IMR-90 (cell line): Measurements from ENCODE around the gene SLC39A5. TPM values are rescaled to one million over a fixed set of nuclear protein-coding genes. Genes with fewer than 3 reads are reported as not detected.

Experiments
- ATAC-seq: fragments of 200-7000 bp; cut with Tn5 transposase; 2 replicates; pipeline ENCODE4 v1.9.1; 2020; ENCODE audit warnings: low read depth, mild to moderate bottlenecking, moderate library complexity
- BruUV-seq: library from RNA; stranded (reverse); fragments of 400-500 nt; replicated peaks from 2 replicates; lab custom pipeline; 2021; lab: Mats Ljungman, UMichigan
- CTCF ChIA-PET: fragments of 300-600 bp; formaldehyde crosslinking; extraction: SDS; loops from one replicate; lab custom pipeline; 2021; ENCODE audit warnings: antibody characterized with exemption; lab: Yijun Ruan, JAX
- POLR2A ChIA-PET: fragments of 300-600 bp; sonication (Branson Sonifier 250); formaldehyde crosslinking; loops from one replicate; lab custom pipeline; 2022; ENCODE audit warnings: antibody characterized with exemption; ENCODE audit not compliant: unreplicated experiment; lab: Charles Lee
- DNase-seq: peaks from one replicate; pipeline ENCODE4 v3.0.0; 2013
- H2AFZ ChIP-seq: replicated peaks from 2 replicates; pipeline ENCODE3; 2013; ENCODE audit warnings: low read length, mild to moderate bottlenecking; ENCODE audit not compliant: poor library complexity
- H2AK5ac ChIP-seq: 2 replicates; pipeline ENCODE4 v1.6.1; 2013; ENCODE audit warnings: low read depth, low read length, inconsistent platforms
- H2AK9ac ChIP-seq: replicated peaks from 2 replicates; pipeline ENCODE3; 2013; ENCODE audit warnings: mild to moderate bottlenecking, low read depth, low read length, moderate library complexity; ENCODE audit not compliant: poor library complexity
- H2BK120ac ChIP-seq: 2 replicates; pipeline ENCODE4 v1.6.1; 2013; ENCODE audit warnings: low read depth, low read length, inconsistent platforms
- H2BK15ac ChIP-seq: 3 replicates; pipeline ENCODE4 v1.6.1; 2013; ENCODE audit warnings: low read depth, low read length, inconsistent platforms
- H2BK20ac ChIP-seq: 2 replicates; pipeline ENCODE4 v1.6.1; 2013; ENCODE audit warnings: low read depth, mild to moderate bottlenecking, inconsistent platforms, low read length, moderate library complexity
- H2BK5ac ChIP-seq: 2 replicates; pipeline ENCODE4 v1.6.1; 2013; ENCODE audit warnings: mild to moderate bottlenecking, low read depth, low read length, inconsistent platforms; ENCODE audit not compliant: poor library complexity, severe bottlenecking
- H3K14ac ChIP-seq: replicated peaks from 2 replicates; pipeline ENCODE4 v1.6.1; 2013; ENCODE audit warnings: low read depth, low read length, inconsistent platforms
- H3K18ac ChIP-seq: 2 replicates; pipeline ENCODE4 v1.6.1; 2013; ENCODE audit warnings: low read depth, low read length, control low read depth
- H3K23ac ChIP-seq: 2 replicates; pipeline ENCODE4 v1.6.1; 2013; ENCODE audit warnings: low read depth, low read length, inconsistent platforms
- H3K27ac ChIP-seq: 2 replicates; pipeline ENCODE4 v1.5.1; 2013; ENCODE audit warnings: mild to moderate bottlenecking, control low read depth, low read length; ENCODE audit not compliant: insufficient read depth
- H3K27me3 ChIP-seq: 2 replicates; pipeline ENCODE4 v1.6.1; 2013; ENCODE audit warnings: low read length; ENCODE audit not compliant: control insufficient read depth, insufficient read depth
- H3K36me3 ChIP-seq: 2 replicates; pipeline ENCODE4 v1.6.1; 2013; ENCODE audit warnings: low read length, mixed read lengths; ENCODE audit not compliant: control insufficient read depth, insufficient read depth
- H3K4ac ChIP-seq: 2 replicates; pipeline ENCODE4 v1.6.1; 2013; ENCODE audit warnings: low read depth, low read length, inconsistent platforms
- H3K4me1 ChIP-seq: 2 replicates; pipeline ENCODE4 v1.6.1; 2013; ENCODE audit warnings: low read length, mixed read lengths; ENCODE audit not compliant: control insufficient read depth, insufficient read depth
- H3K4me2 ChIP-seq: 2 replicates; pipeline ENCODE4 v1.6.1; 2013; ENCODE audit warnings: low read depth, mild to moderate bottlenecking, control low read depth, low read length, moderate library complexity
- H3K4me3 ChIP-seq: 2 replicates; pipeline ENCODE4 v1.5.1; 2013; ENCODE audit warnings: low read depth, mild to moderate bottlenecking, control low read depth, low read length, moderate library complexity; ENCODE audit not compliant: insufficient read depth
- H3K56ac ChIP-seq: 2 replicates; pipeline ENCODE4 v1.6.1; 2013; ENCODE audit warnings: low read length, inconsistent platforms; ENCODE audit not compliant: insufficient read depth; ENCODE audit errors: extremely low read depth
- H3K79me1 ChIP-seq, 2 experiments: 2 replicates each; pipeline ENCODE4 v1.6.1; 2013; ENCODE audit warnings: low read length in 2 of 2, inconsistent platforms in 1 of 2, low read depth in 1 of 2
- H3K9ac ChIP-seq: 2 replicates; pipeline ENCODE4 v1.6.1; 2013; ENCODE audit warnings: low read depth, low read length, control low read depth
- H3K9me1 ChIP-seq: 2 replicates; pipeline ENCODE4 v1.6.1; 2013; ENCODE audit warnings: low read length, inconsistent platforms; ENCODE audit not compliant: insufficient read depth
- H3K9me3 ChIP-seq: 2 replicates; pipeline ENCODE4 v1.6.1; 2013; ENCODE audit warnings: low read length; ENCODE audit not compliant: control insufficient read depth, insufficient read depth
- H4K20me1 ChIP-seq: 2 replicates; pipeline ENCODE4 v1.6.1; 2013; ENCODE audit warnings: low read length, inconsistent platforms; ENCODE audit not compliant: insufficient read depth
- H4K5ac ChIP-seq: 2 replicates; pipeline ENCODE4 v1.6.1; 2013; ENCODE audit warnings: mild to moderate bottlenecking, low read depth, low read length, control low read depth
- H4K8ac ChIP-seq, 2 experiments: 2 replicates each; pipeline ENCODE4 v1.6.1; 2013; ENCODE audit warnings: low read depth in 2 of 2, low read length in 2 of 2, control low read depth in 1 of 2, inconsistent platforms in 1 of 2
- H4K91ac ChIP-seq: 2 replicates; pipeline ENCODE4 v1.6.1; 2013; ENCODE audit warnings: low read depth, low read length, inconsistent platforms; ENCODE audit not compliant: insufficient read depth
- BHLHE40 ChIP-seq: fragments of 150-350 bp; IDR thresholded peaks from 2 replicates; pipeline ENCODE4 v1.6.1; 2016; ENCODE audit warnings: mild to moderate bottlenecking, low read depth, low read length
- CHD1 ChIP-seq: IDR thresholded peaks from 2 replicates; pipeline ENCODE4 v1.6.1; 2012; ENCODE audit warnings: low read depth, low read length, improper control_type of control experiment
- ELK1 ChIP-seq: fragments of 150-350 bp; IDR thresholded peaks from 2 replicates; pipeline ENCODE4 v1.6.1; 2016; ENCODE audit warnings: low read depth, mild to moderate bottlenecking, low read length, moderate library complexity, borderline replicate concordance
- FOS ChIP-seq: fragments of 150-350 bp; IDR thresholded peaks from 2 replicates; pipeline ENCODE4 v1.6.1; 2016; ENCODE audit warnings: low read depth, low read length
- MAFK ChIP-seq: IDR thresholded peaks from 2 replicates; pipeline ENCODE4 v1.6.1; 2012; ENCODE audit warnings: low read depth, low read length, improper control_type of control experiment
- MAZ ChIP-seq: IDR thresholded peaks from 2 replicates; pipeline ENCODE4 v1.6.1; 2012; ENCODE audit warnings: low read depth, mild to moderate bottlenecking, low read length, improper control_type of control experiment, moderate library complexity, borderline replicate concordance
- MXI1 ChIP-seq: IDR thresholded peaks from 2 replicates; pipeline ENCODE4 v1.6.1; 2012; ENCODE audit warnings: low read depth, mild to moderate bottlenecking, low read length, moderate library complexity, borderline replicate concordance
- NFE2L2 ChIP-seq: fragments of 150-350 bp; IDR thresholded peaks from 2 replicates; pipeline ENCODE4 v1.6.1; 2016; ENCODE audit warnings: low read depth, mild to moderate bottlenecking, low read length
- POLR2A ChIP-seq: IDR thresholded peaks from 2 replicates; pipeline ENCODE4 v1.6.1; 2012; ENCODE audit warnings: mild to moderate bottlenecking, low read depth, low read length
- RAD21 ChIP-seq: IDR thresholded peaks from 2 replicates; pipeline ENCODE4 v1.6.1; 2012; ENCODE audit warnings: low read length, improper control_type of control experiment
- RCOR1 ChIP-seq: IDR thresholded peaks from 2 replicates; pipeline ENCODE4 v1.6.1; 2012; ENCODE audit warnings: mild to moderate bottlenecking, low read length, improper control_type of control experiment; ENCODE audit not compliant: insufficient replicate concordance
- SMC3 ChIP-seq: fragments of 150-350 bp; IDR thresholded peaks from 2 replicates; pipeline ENCODE4 v1.6.1; 2016; ENCODE audit warnings: low read depth, mild to moderate bottlenecking, antibody characterized with exemption, low read length, moderate library complexity
- USF2 ChIP-seq: fragments of 150-350 bp; IDR thresholded peaks from 2 replicates; pipeline ENCODE4 v1.6.1; 2017; ENCODE audit warnings: mild to moderate bottlenecking, antibody characterized with exemption, low read length, low read depth
- WGBS, 2 experiments: methylation state at CpG; one replicate each; pipeline versions ENCODE4 v1.1.5 to v1.1.7; 2013; ENCODE audit warnings: missing lambda C conversion rate in 2 of 2; ENCODE audit not compliant: insufficient read length in 1 of 2; ENCODE audit errors: extremely low coverage in 2 of 2; 5-methylcytosine and 5-hydroxymethylcytosine counted together
- dilution Hi-C: fragments of 300-500 bp; cut with HindIII; formaldehyde crosslinking; loops from one replicate; pipeline ENCODE4 v1.14.3; 2018; ENCODE audit warnings: low sequenced_read_pairs; ENCODE audit not compliant: unreplicated experiment
- in situ Hi-C: fragments of 300-500 bp; cut with MboI; formaldehyde crosslinking; loops from 3 replicates; pipeline ENCODE4 v1.14.3; 2019; ENCODE audit warnings: low sequenced_read_pairs, inconsistent platforms, mixed read lengths
- intact Hi-C: fragments of 100-400 bp; cut with micrococcal nuclease; formaldehyde crosslinking; loops from 2 replicates; pipeline ENCODE4 v1.10.0; 2022
- polyA plus RNA-seq, 3 experiments: library from polyadenylated mRNA; depleted of rRNA; stranded (reverse); fragments of >200 nt; gene quantifications; 2 replicates each; pipeline ENCODE4 v1.2.3, GENCODE V29; 2012; ENCODE audit warnings: low replicate concordance in 1 of 3
- total RNA-seq: library from RNA; depleted of rRNA; stranded (reverse); fragments of >200 nt; gene quantifications from 2 replicates; pipeline ENCODE4 v1.2.3, GENCODE V29; 2012

Gene SLC39A5
- total and polyA plus RNA-seq, 2 of the 4 experiments (the other 2 are of a cell fraction): not detected

- Histone ChIP-seq H4K91ac (no peak overlapping the region), H3K27ac (no peak overlapping the region), H2AK5ac (no peak overlapping the region), H3K4me3 (no peak overlapping the region), H4K20me1 (no peaks in the 10 kb centered on the region), H2BK15ac (no peak overlapping the region), H3K14ac (no peak overlapping the region), H3K23ac (no peak overlapping the region), H3K36me3 (peaks cover 6% of the 10 kb centered on the region; the same call in 1 of the 2 replicates), H4K5ac (no peak overlapping the region), H3K9ac (no peak overlapping the region), H3K4ac (no peak overlapping the region), H3K9me1 (no peaks in the 10 kb centered on the region), H2AK9ac (no peak overlapping the region), H3K79me1 (peaks cover 1 to 3% of the 10 kb centered on the region in 2 experiments; a peak in 3 of 4 replicates), H3K56ac (no peak overlapping the region), H2AFZ (no peak overlapping the region), H3K4me1 (no peaks in the 10 kb centered on the region), H3K27me3 (no peaks in the 10 kb centered on the region), H2BK5ac (no peak overlapping the region), H3K18ac (no peak overlapping the region), H4K8ac (no peak overlapping the region), H3K9me3 (no peaks in the 10 kb centered on the region), H3K4me2 (no peak overlapping the region), H2BK20ac (no peak overlapping the region), H2BK120ac (no peak overlapping the region)
- DNase-seq: no peak
- no peak for TF ChIP-seq USF2
- no peak for TF ChIP-seq RAD21
- no peak for TF ChIP-seq RCOR1
- TF ChIP-seq NFE2L2: no peak
- no peak for TF ChIP-seq CHD1
- TF ChIP-seq ELK1: no peak
- TF ChIP-seq BHLHE40: no peak
- no peak for TF ChIP-seq MAFK
- TF ChIP-seq MAZ: no peak
- TF ChIP-seq POLR2A: no peak
- TF ChIP-seq FOS: no peak
- no peak for TF ChIP-seq SMC3
- TF ChIP-seq MXI1: no peak
- in situ Hi-C loops: no loop called here
- CTCF ChIA-PET: interaction anchor here (0.6 kb wide), 1 partner anchor 40 kb away, joined by 3 read pairs; no protein-coding TSS in a partner anchor
- intact Hi-C loops: no loop called here
- ATAC-seq: no peak
- 80% methylated on average over 3 of the region's 8 CpGs; no CpG with 5 or more reads in 1 of the 2 experiments for WGBS, 2 experiments
- POLR2A ChIA-PET: interaction anchor here (1.1 kb wide), 1 partner anchor 8 kb away, joined by 4 read pairs; the partner anchor contains the start of gene RNF41
- dilution Hi-C loops: no loop called here
- BruUV-seq: no TSS peak
These were observed 757 bp downstream of the SLC39A5 start for GRCh38 chr12:56230432-56231183.
